DMS 273 (cell line): ENCODE results near the gene ALDH1L1.
A peak's percentile ranks its signal among the peaks of the same experiment; 100 is the strongest.

ENCODE experiments used
- DNase-seq: peaks from one replicate; lab custom pipeline; 2025; ENCODE audit not compliant: unreplicated experiment; lab: John Stamatoyannopoulos, UW

The ALDH1L1 gene

DNA sequence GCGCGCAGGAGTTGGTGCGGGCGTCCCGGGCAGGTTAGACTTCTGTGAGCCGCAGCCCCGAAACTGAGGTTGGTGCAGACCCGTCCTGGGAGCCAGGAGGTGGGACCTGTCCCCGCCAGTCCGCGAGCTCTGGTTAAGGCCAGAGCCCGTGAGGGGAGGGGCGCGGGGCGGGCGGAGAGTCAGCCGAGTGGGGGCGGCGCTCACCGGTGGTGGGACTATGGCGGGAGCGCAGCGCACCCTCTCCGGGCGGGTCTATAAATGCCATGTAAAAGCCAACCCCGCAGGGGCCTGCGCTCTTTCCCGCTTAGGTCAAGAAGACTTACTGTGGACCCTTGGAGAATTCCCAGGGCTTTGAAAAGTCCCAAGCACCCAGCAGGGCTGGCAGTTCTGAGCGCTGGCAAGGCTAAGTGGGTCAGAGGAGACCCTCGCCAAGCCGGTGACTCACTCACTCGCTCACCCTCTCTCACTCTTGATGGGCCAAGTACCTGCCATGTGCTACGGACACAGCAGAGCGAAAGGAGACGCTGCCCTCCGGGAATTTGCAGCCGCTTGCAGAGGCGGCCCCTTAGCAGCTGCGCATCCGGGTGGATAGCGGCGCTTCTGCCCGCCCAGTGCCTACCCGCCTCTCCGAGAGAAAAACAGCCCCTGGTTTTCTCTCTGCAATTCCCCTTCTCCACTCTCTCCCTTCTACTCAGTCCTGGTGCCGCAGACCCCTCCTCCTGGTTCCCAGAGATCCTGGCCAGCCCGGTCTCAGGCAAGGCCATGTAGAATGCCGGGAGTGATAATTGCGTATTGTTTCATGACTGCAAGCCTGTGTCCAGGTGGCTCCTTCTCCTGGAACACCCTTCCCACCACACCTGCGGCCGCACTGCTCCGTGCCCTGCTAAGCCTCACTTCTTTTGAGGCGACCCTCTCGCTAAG, at the start of gene ALDH1L1:
Gene ALDH1L1 (minus strand): TSS at position 110 of the 921 bp plus-strand sequence. CDS start 19,607 bp downstream, outside the sequence.
- peak; percentile 87 for DNase-seq

- DNase-seq, result no peak
Measured at GRCh38 chr3:126226374-126226773, 46.0 kb upstream of the ALDH1L1 start.

DNA sequence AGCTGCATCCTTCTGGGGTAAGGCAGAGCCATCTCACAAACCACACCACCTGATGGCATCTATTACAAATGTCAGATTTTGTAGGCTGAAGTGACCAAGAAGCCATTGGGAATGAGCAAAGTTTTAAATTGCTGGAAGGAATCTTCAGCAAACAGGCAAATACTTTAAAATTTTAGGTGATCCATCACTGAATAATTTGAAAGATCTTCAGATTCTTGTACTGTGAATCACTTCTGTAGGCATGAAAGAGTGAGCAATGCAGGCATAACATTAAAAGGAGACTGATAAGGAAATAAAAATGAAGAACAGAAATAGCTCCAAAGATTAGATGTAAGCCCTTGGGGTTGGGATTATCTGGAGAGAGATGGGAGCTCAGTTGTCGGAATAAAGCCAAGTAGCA, 36.0 kb upstream of the ALDH1L1 start:
- DNase-seq, result no peak

DNA sequence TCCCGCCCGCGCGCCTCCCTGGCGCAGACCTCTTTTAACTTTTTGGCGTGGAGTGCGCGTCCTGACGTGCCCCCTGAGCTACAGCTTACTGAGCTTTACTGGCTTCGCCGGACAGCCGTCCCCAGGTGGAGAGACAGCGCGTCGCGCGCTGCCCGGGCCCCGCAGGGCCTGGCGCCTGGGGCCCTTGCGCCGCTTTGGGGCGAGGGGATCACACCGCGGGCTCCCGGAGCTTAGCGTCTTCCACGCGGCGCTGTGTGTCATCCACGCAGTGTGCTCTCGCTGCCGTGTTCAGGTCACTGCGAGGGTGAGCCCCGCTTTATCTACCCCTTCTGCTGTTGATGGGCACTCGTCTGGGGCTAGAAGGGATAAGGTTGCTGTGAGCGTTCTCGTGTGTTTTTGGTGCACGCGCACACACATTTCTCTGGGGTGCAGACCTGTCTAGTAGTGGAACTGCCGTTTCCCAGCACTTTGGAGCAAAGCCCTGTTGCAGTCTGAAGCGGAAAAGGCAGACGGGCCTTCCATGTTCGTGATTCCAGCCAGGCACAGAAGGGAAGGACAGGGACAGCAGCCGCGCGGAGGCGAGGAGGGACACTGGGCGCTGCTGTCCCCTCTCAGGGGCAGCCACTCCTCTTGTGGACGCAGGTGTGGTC, 33.1 kb upstream of the ALDH1L1 start:
- no peak for DNase-seq

DNA sequence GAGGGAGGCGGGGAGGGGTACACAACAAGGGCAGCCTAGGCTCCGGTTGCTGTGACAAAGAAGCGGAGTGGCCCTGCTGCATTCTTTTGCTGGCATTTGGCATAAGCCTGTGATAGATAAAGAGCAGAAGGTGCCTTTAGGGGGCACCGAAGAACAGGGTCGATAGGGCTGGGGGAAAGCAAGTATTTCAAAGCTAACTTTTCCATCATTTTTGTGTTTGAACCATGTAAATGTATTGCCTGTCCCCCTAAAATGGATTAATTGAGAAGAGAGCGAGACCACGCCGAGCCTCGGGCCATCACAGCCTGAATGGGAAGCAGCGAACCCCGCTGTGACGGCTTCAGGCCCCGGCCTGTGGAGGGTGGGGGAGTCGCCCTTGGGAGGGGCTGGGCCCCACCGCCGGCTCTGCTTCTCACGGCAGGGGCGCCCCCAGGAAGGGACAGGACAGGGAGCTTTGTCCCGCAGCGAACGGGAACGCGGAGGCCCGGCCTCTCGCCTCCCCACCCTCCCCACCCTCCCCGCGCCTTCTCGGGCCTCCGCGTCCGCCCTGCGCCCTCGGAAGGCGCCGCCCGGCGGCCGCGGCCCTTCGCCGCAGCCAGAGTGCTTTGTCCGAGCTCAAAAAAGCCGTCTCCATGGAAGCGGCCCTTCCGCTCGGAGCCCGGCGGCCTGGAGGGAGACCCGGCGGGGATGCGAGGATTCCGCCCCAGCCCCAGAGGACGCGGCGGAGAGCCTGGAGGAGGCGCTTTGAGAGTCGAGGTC, 32.4 kb upstream of the ALDH1L1 start:
- DNase-seq, result peak; percentile 88

DNA sequence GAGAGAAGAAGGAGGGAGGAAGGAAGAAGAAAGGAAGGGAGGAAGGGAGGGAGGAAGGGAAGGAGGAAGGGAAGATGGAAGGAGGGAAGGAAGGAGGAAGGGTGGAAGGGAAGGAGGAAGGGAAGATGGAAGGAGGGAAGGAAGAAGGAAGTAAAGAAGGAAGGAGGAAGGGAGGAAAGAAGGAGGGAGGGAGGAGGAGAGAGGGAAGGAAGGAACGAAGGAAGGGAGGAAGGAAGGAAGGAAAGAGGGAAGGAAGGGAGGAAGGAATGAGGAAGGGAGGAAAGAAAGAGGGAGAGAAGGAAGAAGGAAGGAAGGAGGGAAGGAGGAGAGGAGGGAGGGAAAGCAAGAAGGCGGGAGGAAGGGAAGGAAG, 31.8 kb upstream of the ALDH1L1 start:
- no peak for DNase-seq

GRCh38 chr3:126211569-126211968, 31.2 kb upstream of the ALDH1L1 start:
- no peak for DNase-seq

DNA sequence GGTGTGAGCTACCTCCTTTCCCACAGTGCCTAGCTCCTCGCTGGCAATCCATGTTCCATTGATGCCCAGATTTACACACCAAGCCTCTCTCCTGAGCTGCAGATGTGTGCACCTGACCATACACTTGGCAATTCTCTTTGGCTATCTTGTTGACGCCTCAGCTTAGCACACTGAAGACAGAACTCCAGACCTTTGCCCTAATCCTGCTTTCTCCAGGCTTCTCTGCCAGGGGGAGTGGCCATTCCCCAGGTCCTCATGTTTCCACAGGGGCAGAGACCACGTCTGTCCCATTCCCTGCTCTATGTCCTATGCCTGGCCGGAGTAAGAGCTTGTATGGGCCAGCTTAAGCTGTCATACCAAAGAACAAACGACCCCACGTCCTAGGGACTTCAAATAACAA, 30.2 kb upstream of the ALDH1L1 start:
- DNase-seq, result no peak

DNA sequence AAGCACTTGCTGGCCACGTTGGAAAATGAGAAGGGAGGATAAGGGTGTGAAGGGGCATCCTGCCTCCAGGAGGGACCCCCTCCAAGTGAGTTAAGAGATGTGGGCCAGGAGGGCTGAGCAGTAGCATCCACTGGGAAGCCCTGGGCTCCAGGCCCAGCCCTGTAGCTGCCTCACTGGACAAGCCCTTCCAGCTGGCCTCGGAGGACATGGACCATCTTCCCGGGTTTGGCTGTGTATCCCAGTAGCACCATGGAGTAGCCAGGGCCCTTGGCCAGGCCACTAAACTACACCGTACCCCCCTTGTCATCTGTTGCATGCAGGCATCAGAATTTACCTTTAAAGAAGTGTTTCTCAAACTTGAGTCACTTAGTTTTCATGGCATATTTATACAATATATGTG, 29.4 kb upstream of the ALDH1L1 start:
- no peak for DNase-seq

GRCh38 chr3:126208606-126209256, 28.3 kb upstream of the ALDH1L1 start:
- DNase-seq, result peak; percentile 87

- no peak for DNase-seq
Measured at GRCh38 chr3:126208182-126208581, 27.8 kb upstream of the ALDH1L1 start.

DNA sequence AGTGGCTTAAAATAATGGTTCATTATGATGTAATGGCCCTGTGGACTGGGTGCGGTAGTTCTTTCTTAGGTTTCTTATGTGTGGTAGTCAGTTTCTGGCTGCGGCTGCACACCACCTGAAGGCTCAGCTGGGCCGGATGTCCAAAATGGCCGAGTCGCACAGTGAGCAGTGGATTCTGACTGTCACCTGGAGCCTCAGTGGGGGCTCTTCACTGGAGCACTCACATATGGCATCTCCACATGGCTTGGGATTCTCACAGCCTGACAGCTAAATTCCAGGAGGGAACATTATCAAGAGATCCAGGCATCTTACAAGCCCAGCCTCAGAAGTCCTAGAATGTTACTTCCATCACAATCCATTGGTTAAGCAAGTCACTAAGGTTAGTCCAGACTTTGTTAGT, 26.8 kb upstream of the ALDH1L1 start:
- DNase-seq, result no peak

DNA sequence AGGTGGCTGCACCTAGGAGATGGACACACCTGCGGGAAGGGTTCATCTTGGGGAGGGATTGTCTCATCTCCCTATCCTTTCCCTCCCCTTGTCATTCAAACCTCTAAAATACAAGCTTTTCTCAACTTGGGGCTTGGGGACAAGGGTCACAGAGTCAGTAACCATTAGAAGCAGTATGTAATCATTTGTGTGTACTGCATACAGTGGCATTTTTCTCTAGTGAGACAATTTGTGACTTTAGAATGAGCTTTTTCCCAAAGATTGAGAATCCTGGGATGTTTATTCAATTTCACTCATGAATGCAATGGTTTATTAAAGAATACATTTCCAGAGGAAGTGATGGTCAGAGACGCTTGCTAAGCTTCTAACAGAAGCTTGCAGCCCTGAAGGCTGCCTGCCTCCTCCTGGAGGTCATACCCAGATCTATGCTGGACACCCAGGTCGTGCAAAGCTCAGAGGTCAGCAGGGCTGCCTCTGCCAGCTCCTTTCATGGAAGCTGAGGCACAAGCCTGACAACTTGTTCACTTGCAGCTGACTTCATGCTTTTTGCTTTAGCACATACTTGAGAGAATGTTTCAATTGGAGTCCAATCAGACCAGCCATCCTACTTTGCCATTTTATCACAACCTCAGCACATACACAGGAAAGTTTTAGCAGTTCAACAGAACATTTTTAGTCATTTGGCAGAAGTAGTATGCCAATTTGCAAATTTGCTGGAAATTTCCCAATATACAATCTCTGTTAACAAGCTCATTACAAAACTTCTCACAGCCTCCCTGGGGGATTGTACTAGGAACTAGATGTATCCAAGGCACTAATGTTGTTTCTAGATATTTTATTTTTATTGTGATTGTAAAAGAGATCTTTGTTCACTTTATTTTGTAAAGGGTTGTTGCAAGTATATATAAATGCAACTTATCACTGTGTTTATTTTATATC, 25.6 kb upstream of the ALDH1L1 start:
- no peak for DNase-seq

GRCh38 chr3:126202680-126203079, 22.3 kb upstream of the ALDH1L1 start:
- DNase-seq, result no peak

- DNase-seq, result peak; percentile 88
Measured at GRCh38 chr3:126202276-126202675, 21.9 kb upstream of the ALDH1L1 start.

DNA sequence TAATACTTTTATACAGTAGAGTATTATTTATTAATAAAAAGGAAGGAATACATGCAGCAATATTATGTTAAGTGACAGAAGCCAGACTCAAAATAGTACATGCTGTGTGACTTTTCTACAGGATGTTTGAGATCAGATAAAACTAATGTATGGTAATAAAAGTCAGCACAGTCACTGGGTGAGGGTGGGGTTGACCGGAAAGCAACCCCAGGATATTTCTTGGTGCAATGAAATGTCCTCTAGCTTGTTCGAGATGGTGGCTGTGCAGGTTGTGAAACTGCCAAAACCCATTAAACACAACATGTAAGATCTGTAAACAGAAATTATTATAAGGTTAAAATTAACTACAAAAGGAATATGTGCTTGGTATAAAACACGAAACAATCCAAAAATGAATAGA, 20.8 kb upstream of the ALDH1L1 start:
- no peak for DNase-seq

- DNase-seq, result no peak
Measured at GRCh38 chr3:126200534-126200933, 20.1 kb upstream of the ALDH1L1 start.

- no peak for DNase-seq
Measured at GRCh38 chr3:126199256-126199655, 18.9 kb upstream of the ALDH1L1 start.

DNA sequence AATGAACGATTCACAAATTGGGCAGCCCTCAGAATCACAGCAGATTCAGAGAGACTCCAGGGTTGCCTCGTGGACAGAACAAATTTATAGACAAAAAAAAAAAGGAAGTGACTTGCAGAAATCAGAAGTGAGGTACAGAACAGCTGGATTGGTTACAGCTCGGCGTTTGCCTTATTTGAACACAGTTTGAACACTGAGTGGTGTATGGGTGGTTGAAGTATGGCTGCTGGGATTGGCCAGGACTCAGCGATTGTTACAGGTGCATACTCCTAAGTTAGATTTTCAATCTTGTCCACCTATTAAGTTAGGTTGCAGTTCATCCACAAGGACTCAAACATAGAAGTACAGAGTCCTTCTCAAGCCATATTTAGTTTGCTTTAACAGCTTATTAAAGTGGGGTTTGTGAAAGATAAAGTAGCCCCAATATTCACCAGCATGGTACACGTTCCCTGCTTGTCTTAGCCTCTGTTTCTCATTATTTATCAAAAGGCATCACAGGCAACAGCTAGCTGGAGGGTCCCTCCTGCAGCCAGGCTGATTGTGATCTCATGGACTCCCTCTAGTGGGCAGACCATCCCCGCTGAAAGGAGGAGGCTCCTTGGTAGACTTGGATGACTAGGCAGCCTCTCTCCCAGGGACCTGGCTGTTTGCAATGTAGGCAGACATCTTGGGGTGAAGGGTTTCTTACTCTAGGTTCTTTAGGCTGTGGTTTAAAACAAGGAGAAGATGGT, 17.6 kb upstream of the ALDH1L1 start:
- peak; percentile 83 for DNase-seq
